B cell (primary cell): Measurements from ENCODE around the gene CEMIP2.

Experiments used
- EZH2 ChIP-seq: IDR thresholded peaks from 2 replicates; pipeline ENCODE4 v1.6.1; 2012; ENCODE audit warnings: borderline replicate concordance, low read depth, mild to moderate bottlenecking, moderate library complexity, low read length; ENCODE audit not compliant: insufficient read depth, poor library complexity, severe bottlenecking
- TF ChIP-seq, protein P1 (sequence below): fragments of 200-600 bp; IDR thresholded peaks from one replicate; pipeline ENCODE4 v1.8.0; 2022; ENCODE audit warnings: antibody characterized with exemption, mild to moderate bottlenecking

DNA sequence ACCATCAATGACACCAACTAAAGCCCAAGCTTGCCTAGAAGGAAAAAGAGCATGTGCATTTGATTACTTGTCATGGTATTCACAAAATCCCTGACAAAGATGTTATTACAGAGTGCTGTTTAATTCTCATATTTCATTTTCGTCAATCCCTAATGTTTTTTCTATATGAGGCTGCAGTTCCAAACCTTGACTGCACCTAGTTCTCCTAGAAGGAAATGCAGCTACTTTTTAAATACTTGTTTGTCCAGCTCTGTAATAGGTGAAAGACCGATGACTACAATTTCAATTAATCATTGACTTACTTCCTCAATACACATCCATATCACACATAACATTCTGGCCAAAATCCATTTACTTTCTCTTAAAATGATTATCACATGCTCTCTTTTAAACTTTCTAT is 28.1 kb downstream of the CEMIP2 start:
- TF ChIP-seq, protein P1, sequence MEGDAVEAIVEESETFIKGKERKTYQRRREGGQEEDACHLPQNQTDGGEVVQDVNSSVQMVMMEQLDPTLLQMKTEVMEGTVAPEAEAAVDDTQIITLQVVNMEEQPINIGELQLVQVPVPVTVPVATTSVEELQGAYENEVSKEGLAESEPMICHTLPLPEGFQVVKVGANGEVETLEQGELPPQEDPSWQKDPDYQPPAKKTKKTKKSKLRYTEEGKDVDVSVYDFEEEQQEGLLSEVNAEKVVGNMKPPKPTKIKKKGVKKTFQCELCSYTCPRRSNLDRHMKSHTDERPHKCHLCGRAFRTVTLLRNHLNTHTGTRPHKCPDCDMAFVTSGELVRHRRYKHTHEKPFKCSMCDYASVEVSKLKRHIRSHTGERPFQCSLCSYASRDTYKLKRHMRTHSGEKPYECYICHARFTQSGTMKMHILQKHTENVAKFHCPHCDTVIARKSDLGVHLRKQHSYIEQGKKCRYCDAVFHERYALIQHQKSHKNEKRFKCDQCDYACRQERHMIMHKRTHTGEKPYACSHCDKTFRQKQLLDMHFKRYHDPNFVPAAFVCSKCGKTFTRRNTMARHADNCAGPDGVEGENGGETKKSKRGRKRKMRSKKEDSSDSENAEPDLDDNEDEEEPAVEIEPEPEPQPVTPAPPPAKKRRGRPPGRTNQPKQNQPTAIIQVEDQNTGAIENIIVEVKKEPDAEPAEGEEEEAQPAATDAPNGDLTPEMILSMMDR = no peak
- no peak for TF ChIP-seq EZH2
